Mucosa of rectum (tissue), 2 donors: Measurements from ENCODE around the gene ROCK2.
"Not testable (repeated sequence)": the region's sequence is repeated elsewhere in the genome, so short reads cannot be mapped to it uniquely, and the experiment has no call there.

Source experiments
- H3K27ac ChIP-seq, 2 donors: one replicate each; pipeline ENCODE4 v1.7.0; 2013; ENCODE audit warnings: inconsistent platforms in 2 of 2, low read depth in 2 of 2, low read length in 2 of 2
- H3K27me3 ChIP-seq, 2 donors: one replicate each; pipeline ENCODE4 v1.7.0; 2013; ENCODE audit warnings: low read length in 2 of 2; ENCODE audit not compliant: control insufficient read depth in 2 of 2, insufficient read depth in 2 of 2
- H3K36me3 ChIP-seq, 2 donors: one replicate each; pipeline ENCODE4 v1.7.0; 2013; ENCODE audit warnings: low read length in 2 of 2; ENCODE audit not compliant: control insufficient read depth in 2 of 2, insufficient read depth in 2 of 2
- H3K4me1 ChIP-seq, 2 donors: one replicate each; pipeline ENCODE4 v1.7.0; 2013; ENCODE audit warnings: low read length in 2 of 2, mild to moderate bottlenecking in 1 of 2; ENCODE audit not compliant: control insufficient read depth in 2 of 2, insufficient read depth in 2 of 2
- H3K4me3 ChIP-seq, 2 donors: one replicate each; pipeline ENCODE4 v1.7.0; 2013; ENCODE audit warnings: low read length in 2 of 2
- H3K9ac ChIP-seq, 2 donors: one replicate each; pipeline ENCODE4 v1.7.0; 2013; ENCODE audit warnings: low read length in 2 of 2, low read depth in 1 of 2, mild to moderate bottlenecking in 1 of 2
- H3K9me3 ChIP-seq, 2 donors: one replicate each; pipeline ENCODE4 v1.7.0; 2013; ENCODE audit warnings: low read length in 2 of 2; ENCODE audit not compliant: control insufficient read depth in 2 of 2
- donor health status: healthy.
- donor health status: Normal muscosa, but diverticular disease.

The ROCK2 gene

DNA sequence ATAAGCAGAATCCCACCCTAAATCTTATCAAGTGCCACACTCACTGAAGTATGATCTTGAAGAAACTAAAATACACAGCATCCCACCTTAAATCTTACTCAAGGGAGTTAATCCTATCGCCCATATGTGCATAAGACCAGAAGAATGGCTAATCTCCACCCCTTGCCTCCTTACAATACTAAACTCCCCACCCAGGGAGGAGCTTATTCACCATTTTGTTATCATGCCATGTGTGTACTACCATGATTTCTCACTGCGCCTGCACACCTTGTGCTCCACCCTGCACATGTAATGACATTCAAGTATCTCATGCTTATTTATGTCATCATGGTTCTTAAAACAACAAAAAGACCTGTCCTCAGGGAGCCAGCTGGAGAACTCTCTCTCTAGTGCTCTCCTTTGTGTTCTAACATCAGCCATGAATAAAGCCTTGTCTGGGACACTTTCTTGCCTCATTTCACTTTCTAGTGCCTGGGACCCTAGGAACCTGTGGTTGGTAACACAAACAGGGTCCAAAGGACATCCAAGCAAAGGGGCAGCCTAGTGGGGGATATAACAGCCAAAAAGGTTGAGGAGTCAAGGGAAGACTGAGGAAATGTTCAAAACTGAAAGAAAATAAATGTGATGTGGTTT is 101.8 kb downstream of the ROCK2 start:
- no peak overlapping the region for H3K27ac ChIP-seq

DNA sequence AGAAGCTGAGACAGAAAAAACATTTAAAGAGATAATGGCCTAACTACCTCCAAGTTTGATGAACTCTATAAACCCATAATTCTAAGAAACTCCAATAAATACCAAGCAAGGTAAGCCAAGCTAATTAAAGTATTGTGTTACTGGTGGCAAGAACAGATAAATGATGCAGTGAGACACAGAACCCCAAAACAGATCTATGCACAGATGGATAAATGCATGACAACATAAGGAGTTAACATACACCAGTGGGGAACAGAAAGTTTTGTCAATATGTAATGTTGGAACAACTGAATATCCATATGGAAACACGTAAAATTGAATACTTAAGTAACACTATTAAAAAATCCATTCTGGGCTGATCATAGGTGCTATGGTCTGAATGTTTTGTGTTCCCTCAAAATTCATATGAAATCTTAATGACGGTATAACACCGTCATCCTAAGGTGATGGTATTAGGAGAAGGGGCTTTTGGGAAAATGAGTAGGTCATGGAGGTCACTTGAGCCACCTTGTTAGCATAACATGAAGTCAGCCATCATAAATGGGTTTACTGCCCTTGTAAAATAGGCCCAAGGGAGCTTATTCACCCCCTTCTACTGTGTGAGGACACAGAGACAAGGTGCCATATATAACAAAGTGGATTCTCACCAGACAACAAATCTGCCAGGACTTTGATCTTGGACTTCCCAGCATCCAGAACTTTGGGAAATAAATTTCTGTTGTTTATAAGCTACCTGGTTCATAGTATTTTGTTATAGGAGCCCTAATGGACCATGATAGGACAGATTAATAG is 102.8 kb downstream of the ROCK2 start:
- Histone ChIP-seq H3K4me3 (no peak overlapping the region), H3K9ac (no peak overlapping the region), H3K27ac (no peak overlapping the region), H3K9me3 (no peaks in the 10 kb centered on the region), H3K27me3 (no peaks in the 10 kb centered on the region), H3K36me3 (peaks cover 0 to 4% of the 10 kb centered on the region in 2 donors), H3K4me1 (peaks cover 0 to 5% of the 10 kb centered on the region in 2 donors)

More for the DNA sequence above, 101.8 kb downstream of the ROCK2 start:
- peaks cover 0 to 5% of the 10 kb centered on the region in 2 donors for H3K4me1 ChIP-seq
- H3K36me3 ChIP-seq = peaks cover 3 to 10% of the 10 kb centered on the region in 2 donors
- H3K9ac ChIP-seq = no peak overlapping the region
- H3K27me3 ChIP-seq = no peaks in the 10 kb centered on the region
- H3K4me3 ChIP-seq = no peak overlapping the region
- H3K9me3 ChIP-seq = no peaks in the 10 kb centered on the region

DNA sequence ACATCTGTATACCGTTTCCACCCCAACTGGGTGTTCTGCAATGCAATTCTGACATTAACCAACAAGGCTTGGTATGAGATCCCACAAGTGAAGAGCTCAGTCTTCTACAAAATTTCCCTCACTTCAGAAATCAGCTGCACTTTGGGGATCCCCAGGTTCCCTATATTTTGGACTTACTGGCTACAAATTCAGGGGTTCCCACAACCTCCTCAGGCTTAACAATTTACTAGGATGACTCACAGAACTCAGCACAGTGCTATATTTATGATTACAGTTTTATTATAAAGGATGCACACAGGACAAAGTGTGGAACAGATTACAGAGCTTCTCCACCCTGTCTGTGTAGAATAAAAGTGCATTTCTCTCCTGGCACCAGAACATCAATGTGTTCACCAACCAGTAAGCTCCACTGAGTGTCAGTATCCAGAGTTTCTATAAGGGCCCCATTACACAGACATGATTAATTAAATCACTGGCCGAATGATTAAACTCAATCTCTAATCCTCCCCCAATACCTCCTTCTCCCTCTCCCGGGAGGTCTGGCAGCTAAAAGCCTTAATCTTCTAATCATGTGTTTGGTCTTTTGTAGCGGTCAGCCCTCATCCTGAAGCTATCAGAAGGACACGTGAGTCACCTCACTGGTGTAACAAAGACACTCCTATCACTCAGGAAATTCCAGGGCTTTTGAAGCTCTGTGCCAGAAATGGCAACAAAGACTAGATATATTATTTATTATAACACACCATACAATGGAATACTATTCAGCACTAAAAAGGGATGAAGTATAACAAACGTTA is 104.6 kb downstream of the ROCK2 start:
- H3K27ac ChIP-seq = no peak overlapping the region
- peaks cover 0 to 5% of the 10 kb centered on the region in 2 donors for H3K4me1 ChIP-seq
- no peaks in the 10 kb centered on the region for H3K27me3 ChIP-seq
- H3K4me3 ChIP-seq = no peak overlapping the region
- H3K36me3 ChIP-seq = peaks cover 4% of the 10 kb centered on the region in 2 donors
- H3K9me3 ChIP-seq = no peaks in the 10 kb centered on the region
- H3K9ac ChIP-seq = no peak overlapping the region

DNA sequence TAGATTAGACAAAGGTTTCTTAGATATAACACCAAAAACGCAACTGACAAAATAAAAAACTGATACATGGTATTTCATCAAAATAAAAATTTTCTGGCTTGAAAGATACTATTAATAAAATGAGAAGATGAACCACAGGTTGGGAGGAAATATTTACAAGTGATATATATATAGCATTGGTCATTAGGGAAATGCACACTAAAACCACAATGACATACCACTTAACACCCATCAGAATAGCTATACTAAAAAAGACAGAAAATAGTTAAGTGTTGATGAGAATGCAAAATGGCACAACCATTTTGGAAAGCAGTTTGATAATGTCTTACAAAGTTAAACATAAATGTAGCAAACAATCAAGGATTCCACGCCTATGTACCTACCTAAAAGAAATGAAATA is 105.3 kb downstream of the ROCK2 start:
- Histone ChIP-seq H3K27ac (no peak overlapping the region), H3K4me1 (peaks cover 0 to 5% of the 10 kb centered on the region in 2 donors), H3K4me3 (no peak overlapping the region), H3K9me3 (no peaks in the 10 kb centered on the region), H3K9ac (no peak overlapping the region), H3K36me3 (peaks cover 4% of the 10 kb centered on the region in 2 donors), H3K27me3 (no peaks in the 10 kb centered on the region)

DNA sequence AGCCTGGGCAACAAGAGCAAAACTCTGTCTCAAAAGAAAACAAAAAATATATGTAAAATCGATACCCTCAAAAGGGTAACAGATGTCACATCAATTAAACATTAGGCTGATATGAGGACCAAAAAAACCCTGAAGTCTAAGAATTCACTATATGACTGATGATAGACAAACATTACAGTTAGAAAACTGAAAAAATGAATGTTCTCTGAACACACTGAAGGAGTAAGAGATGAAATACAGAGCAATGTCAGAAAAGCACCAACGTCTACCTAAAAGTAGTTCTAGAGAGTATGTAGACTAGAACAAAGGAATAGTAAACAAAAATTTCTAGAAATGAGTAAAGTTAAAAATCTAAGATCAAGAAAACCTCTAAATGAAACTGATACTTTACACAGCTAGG is 107.3 kb downstream of the ROCK2 start:
- Histone ChIP-seq H3K4me1 (peaks cover 0 to 5% of the 10 kb centered on the region in 2 donors), H3K9me3 (no peaks in the 10 kb centered on the region), H3K27me3 (no peaks in the 10 kb centered on the region), H3K27ac (no peak overlapping the region), H3K4me3 (no peak overlapping the region), H3K9ac (no peak overlapping the region), H3K36me3 (peaks cover 0 to 7% of the 10 kb centered on the region in 2 donors)

DNA sequence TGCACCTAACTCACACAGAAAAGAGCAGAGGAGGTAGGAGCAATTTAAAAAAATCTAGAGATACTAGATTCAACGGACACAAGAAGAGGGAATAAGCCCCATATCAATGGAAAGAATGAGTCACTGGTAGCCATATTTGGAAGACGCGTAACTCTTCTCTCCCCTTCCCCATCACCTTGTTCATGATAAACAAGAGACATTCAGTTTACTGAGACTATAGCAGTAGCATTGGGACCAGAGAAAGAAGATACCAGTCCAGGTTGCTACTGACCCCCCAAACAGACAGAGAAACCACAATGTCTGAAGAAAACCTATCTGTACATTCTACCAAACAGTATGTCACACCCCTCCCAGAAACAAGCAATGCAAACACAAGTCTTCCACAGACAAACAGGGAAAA is 108.1 kb downstream of the ROCK2 start:
- Histone ChIP-seq H3K36me3 (peaks cover 0 to 7% of the 10 kb centered on the region in 2 donors), H3K4me3 (no peak overlapping the region), H3K9ac (no peak overlapping the region), H3K27me3 (no peaks in the 10 kb centered on the region), H3K27ac (no peak overlapping the region), H3K4me1 (peaks cover 0 to 5% of the 10 kb centered on the region in 2 donors), H3K9me3 (no peaks in the 10 kb centered on the region)

DNA sequence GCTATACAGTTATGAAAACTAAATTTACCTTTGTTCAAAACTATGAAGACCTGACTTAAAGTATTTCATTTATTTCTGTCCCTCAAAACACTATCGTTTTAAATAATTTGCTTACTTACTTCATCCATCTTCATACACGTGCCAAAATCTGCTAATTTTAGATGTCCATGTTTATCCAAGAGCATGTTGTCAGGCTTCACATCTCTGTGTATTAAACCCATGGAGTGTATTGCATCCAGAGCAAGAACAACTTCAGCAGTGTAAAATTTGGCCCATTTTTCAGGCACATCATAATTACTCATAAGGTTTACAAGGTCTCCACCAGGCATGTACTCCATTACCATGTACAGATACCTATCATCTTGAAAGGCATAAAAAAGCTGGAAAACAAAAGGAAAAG is 108.9 kb downstream of the ROCK2 start:
- Histone ChIP-seq H3K4me3 (no peak overlapping the region), H3K27me3 (no peaks in the 10 kb centered on the region), H3K36me3 (peaks cover 0 to 7% of the 10 kb centered on the region in 2 donors), H3K9me3 (no peaks in the 10 kb centered on the region), H3K4me1 (peaks cover 0 to 2% of the 10 kb centered on the region in 2 donors), H3K9ac (no peak overlapping the region), H3K27ac (no peak overlapping the region)

DNA sequence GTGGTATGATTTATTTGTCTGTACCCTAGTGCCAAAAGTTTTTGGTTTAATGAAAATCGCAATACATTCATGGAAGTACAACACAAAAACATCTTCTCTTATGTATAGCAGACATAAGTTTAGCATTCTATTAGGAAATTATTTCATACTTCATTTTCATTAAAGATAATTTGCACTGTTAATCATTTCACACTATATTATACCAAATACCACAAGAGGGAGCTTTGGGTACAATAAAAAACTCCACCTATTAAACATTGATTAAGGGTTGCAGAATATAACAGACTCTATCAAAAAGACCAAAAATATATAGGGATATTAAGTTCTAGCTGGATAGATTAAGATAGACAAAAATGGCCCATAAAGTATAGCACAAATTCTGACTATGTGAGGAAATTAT is 110.1 kb downstream of the ROCK2 start:
- H3K9me3 ChIP-seq = no peaks in the 10 kb centered on the region
- H3K4me3 ChIP-seq = no peak overlapping the region
- H3K36me3 ChIP-seq = peaks cover 0 to 7% of the 10 kb centered on the region in 2 donors
- H3K4me1 ChIP-seq = no peaks in the 10 kb centered on the region
- no peak overlapping the region for H3K9ac ChIP-seq
- H3K27ac ChIP-seq = no peak overlapping the region
- H3K27me3 ChIP-seq = no peaks in the 10 kb centered on the region

DNA sequence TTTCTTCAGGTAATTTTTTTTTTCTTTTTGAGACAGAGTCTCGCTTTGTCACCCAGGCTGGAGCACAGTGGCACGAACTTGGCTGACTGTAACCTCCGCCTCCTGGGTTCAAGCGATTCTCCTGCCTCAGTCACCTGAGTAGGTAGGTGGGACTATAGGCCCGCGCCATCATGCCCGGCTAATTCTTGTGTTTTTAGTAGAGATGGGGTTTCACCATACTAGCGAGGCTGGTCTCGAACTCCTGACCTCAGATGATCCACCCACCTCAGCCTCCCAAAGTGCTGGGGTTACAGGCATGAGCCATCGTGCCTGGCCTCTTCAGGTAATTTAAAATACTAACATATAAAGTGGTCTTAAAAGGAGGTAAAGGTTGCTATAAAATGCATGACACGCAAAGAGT is 113.2 kb downstream of the ROCK2 start:
- not testable (repeated sequence) for H3K27ac ChIP-seq, H3K9ac ChIP-seq, H3K4me1 ChIP-seq, H3K9me3 ChIP-seq, H3K4me3 ChIP-seq, H3K27me3 ChIP-seq, H3K36me3 ChIP-seq

DNA sequence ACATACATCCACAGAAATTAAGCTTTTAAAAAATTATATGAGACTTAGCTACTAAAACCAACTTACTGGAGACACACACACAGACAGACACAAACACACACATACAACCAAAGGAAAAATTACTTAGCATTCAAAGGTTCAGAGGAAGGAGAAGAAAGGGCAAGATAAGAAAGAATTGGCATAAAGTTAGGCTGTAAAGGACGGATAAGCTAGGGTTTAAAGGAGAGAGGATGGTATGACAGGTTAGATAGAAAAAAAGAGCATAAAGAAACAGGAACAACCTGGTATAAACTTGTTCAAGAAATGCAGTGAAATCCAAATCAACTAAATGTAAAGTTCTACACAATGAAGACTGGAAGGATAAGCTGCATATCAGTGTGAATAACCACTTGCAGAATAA is 115.7 kb downstream of the ROCK2 start:
- Histone ChIP-seq H3K4me3 (no peak overlapping the region), H3K9ac (no peak overlapping the region), H3K27me3 (no peaks in the 10 kb centered on the region), H3K4me1 (no peaks in the 10 kb centered on the region), H3K27ac (no peak overlapping the region), H3K9me3 (no peaks in the 10 kb centered on the region), H3K36me3 (peaks cover 4 to 7% of the 10 kb centered on the region in 2 donors)
